ENCODE measurements around the gene TBC1D2B.

- TF ChIP-seq CTCF (IDR thresholded peaks at IDR 0.05): no peak
- no peak for TF ChIP-seq POLR2A (IDR thresholded peaks at IDR 0.05)
Measured at GRCh38 chr15:78051596-78051995, 25.9 kb downstream of the TBC1D2B start.

Data from testis (tissue), 2 donors.